SK-N-SH treated with all-trans-retinoic acid at 6 μM for 48 hours (cell line): ENCODE data around the gene UPK3BL2.
"Not testable (repeated sequence)": the region's sequence is repeated elsewhere in the genome, so short reads cannot be mapped to it uniquely, and the experiment has no call there.

Experiments
- ARNTL ChIP-seq: fragments of 450-650 bp; formaldehyde crosslinking; IDR thresholded peaks from 2 replicates; pipeline ENCODE4 v1.5.0; 2020; ENCODE audit warnings: low read depth, mild to moderate bottlenecking, moderate library complexity, borderline replicate concordance
- BACH2 ChIP-seq: fragments of 250-450 bp; sonication (Bioruptor Pico); IDR thresholded peaks from 2 replicates; pipeline ENCODE4 v1.9.0; 2021; ENCODE audit warnings: mild to moderate bottlenecking, borderline replicate concordance
- CSDC2 ChIP-seq: fragments of 250-450 bp; sonication (Bioruptor Pico); IDR thresholded peaks from 2 replicates; pipeline ENCODE4 v1.5.0; 2020; ENCODE audit warnings: mild to moderate bottlenecking, moderate library complexity
- ESRRG ChIP-seq: fragments of 250-450 bp; sonication (Bioruptor Pico); IDR thresholded peaks from 2 replicates; pipeline ENCODE4 v1.6.1; 2021; ENCODE audit warnings: mild to moderate bottlenecking
- GLIS3 ChIP-seq: fragments of 250-450 bp; sonication (Bioruptor Pico); IDR thresholded peaks from 2 replicates; pipeline ENCODE4 v1.5.0; 2020; ENCODE audit warnings: mild to moderate bottlenecking, moderate library complexity
- ISL1 ChIP-seq: fragments of 250-450 bp; sonication (Bioruptor Pico); IDR thresholded peaks from 2 replicates; pipeline ENCODE4 v2.1.2; 2022; ENCODE audit warnings: mild to moderate bottlenecking, moderate library complexity
- PPARA ChIP-seq: fragments of 250-450 bp; sonication (Bioruptor Pico); IDR thresholded peaks from 2 replicates; pipeline ENCODE4 v1.5.0; 2020; ENCODE audit warnings: mild to moderate bottlenecking, borderline replicate concordance
- RARB ChIP-seq: fragments of 250-450 bp; sonication (Bioruptor Pico); IDR thresholded peaks from 2 replicates; pipeline ENCODE4 v1.8.0; 2021; ENCODE audit warnings: mild to moderate bottlenecking, moderate library complexity
- SNAI2 ChIP-seq: fragments of 250-450 bp; sonication (Bioruptor Pico); IDR thresholded peaks from 2 replicates; pipeline ENCODE4 v1.5.0; 2020; ENCODE audit warnings: mild to moderate bottlenecking, moderate library complexity
- TCF4 ChIP-seq: fragments of 250-450 bp; sonication (Bioruptor Pico); IDR thresholded peaks from 2 replicates; pipeline ENCODE4 v1.8.0; 2021; ENCODE audit warnings: mild to moderate bottlenecking, moderate library complexity, borderline replicate concordance
- ZFP30 ChIP-seq: fragments of 450-650 bp; formaldehyde crosslinking; IDR thresholded peaks from 2 replicates; pipeline ENCODE4 v1.5.0; 2022; ENCODE audit warnings: mild to moderate bottlenecking, moderate library complexity
- ZNF565 ChIP-seq: fragments of 450-650 bp; formaldehyde crosslinking; conservative IDR thresholded peaks from 2 replicates; pipeline ENCODE4 v1.5.0; 2020; ENCODE audit warnings: low read depth, mild to moderate bottlenecking, moderate library complexity
- ZNF8 ChIP-seq: fragments of 450-650 bp; formaldehyde crosslinking; IDR thresholded peaks from 2 replicates; pipeline ENCODE4 v1.5.0; 2020; ENCODE audit warnings: mild to moderate bottlenecking, moderate library complexity
- TF ChIP-seq, protein P1 (sequence below): fragments of 250-450 bp; sonication (Bioruptor Pico); IDR thresholded peaks from 2 replicates; pipeline ENCODE4 v1.8.0; 2020; ENCODE audit warnings: mild to moderate bottlenecking, moderate library complexity, borderline replicate concordance

DNA sequence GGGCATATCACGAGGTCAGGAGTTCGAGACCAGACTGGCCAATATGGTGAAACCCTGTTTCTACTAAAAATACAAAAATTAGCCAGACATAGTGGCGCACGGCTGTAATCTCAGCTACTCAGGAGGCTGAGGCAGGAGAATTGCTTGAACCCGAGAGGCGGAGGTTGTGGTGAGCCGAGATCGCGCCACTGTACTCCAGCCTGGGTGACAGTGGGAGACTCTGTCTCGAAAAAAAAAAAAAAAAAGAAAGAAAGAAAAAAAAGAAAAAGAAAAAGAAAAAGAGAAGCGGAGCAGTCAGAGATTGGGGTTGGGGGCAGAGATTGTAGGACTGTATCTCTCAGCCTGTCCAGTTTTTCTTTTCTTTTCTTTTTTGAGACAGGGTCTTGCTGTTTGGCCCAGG is 725 bp downstream of the UPK3BL2 start:
- TF ChIP-seq, protein P1, sequence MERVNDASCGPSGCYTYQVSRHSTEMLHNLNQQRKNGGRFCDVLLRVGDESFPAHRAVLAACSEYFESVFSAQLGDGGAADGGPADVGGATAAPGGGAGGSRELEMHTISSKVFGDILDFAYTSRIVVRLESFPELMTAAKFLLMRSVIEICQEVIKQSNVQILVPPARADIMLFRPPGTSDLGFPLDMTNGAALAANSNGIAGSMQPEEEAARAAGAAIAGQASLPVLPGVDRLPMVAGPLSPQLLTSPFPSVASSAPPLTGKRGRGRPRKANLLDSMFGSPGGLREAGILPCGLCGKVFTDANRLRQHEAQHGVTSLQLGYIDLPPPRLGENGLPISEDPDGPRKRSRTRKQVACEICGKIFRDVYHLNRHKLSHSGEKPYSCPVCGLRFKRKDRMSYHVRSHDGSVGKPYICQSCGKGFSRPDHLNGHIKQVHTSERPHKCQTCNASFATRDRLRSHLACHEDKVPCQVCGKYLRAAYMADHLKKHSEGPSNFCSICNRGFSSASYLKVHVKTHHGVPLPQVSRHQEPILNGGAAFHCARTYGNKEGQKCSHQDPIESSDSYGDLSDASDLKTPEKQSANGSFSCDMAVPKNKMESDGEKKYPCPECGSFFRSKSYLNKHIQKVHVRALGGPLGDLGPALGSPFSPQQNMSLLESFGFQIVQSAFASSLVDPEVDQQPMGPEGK = not testable (repeated sequence)
- TF ChIP-seq ZNF565 (CRISPR knock-in tag); ZNF8 (CRISPR knock-in tag); GLIS3 (CRISPR knock-in tag); ESRRG (CRISPR knock-in tag); ISL1 (CRISPR knock-in tag); TCF4 (CRISPR knock-in tag); ARNTL (CRISPR knock-in tag); RARB (CRISPR knock-in tag); CSDC2 (CRISPR knock-in tag); ZFP30 (CRISPR knock-in tag); SNAI2 (CRISPR knock-in tag); BACH2 (CRISPR knock-in tag); PPARA: not testable (repeated sequence)
